Sigmoid colon (tissue), 7 donors: ENCODE data around the gene NUDT1. TPM values are rescaled to one million over a fixed set of nuclear protein-coding genes. Genes with fewer than 3 reads are reported as not detected.

Experiments
- DNase-seq: peaks from one replicate; pipeline ENCODE4 v3.0.0-alpha.2; 2019
- H3K27ac ChIP-seq, 4 donors: fragments of 200-600 bp; sonication (generic); one replicate each; pipeline ENCODE4 v1.5.1; 2016 to 2019; ENCODE audit warnings: mild to moderate bottlenecking in 1 of 4
- H3K27me3 ChIP-seq, 3 donors: fragments of 200-600 bp; sonication (generic); one replicate each; pipeline ENCODE4 v1.5.1; 2019; ENCODE audit warnings: mild to moderate bottlenecking in 1 of 3
- H3K36me3 ChIP-seq, 4 donors: fragments of 200-600 bp; sonication (generic); one replicate each; pipeline ENCODE4 v1.5.1; 2016 to 2019
- H3K4me1 ChIP-seq, 4 donors: fragments of 200-600 bp; sonication (generic); one replicate each; pipeline ENCODE4 v1.5.1; 2017 to 2019
- H3K4me3 ChIP-seq, 4 donors: fragments of 200-600 bp; sonication (generic); one replicate each; pipeline ENCODE4 v1.5.1; 2017 to 2019; ENCODE audit warnings: mild to moderate bottlenecking in 2 of 4, moderate library complexity in 1 of 4
- H3K9me3 ChIP-seq, 4 donors: fragments of 200-600 bp in 3 of 4; sonication (generic) in 3 of 4; one replicate each; pipeline versions ENCODE4 v1.5.1 to v1.6.1; 2013 to 2019
- CTCF ChIP-seq, 4 experiments: fragments of 450-650 bp in 3 of 4; fragments of 200-600 bp in 1 of 4; IDR thresholded peaks; one replicate each; pipeline ENCODE4 v1.5.1; 2016 to 2019; ENCODE audit warnings: antibody characterized with exemption in 4 of 4, mild to moderate bottlenecking in 3 of 4, moderate library complexity in 2 of 4
- EP300 ChIP-seq, 4 donors: sonication (generic); formaldehyde crosslinking; IDR thresholded peaks; one replicate each; pipeline ENCODE4 v1.6.1; 2017; ENCODE audit warnings: antibody characterized with exemption in 4 of 4
- POLR2A ChIP-seq, 2 donors: fragments of 450-650 bp; IDR thresholded peaks; one replicate each; pipeline ENCODE4 v1.6.1; 2016; ENCODE audit warnings: antibody characterized with exemption in 2 of 2, mild to moderate bottlenecking in 2 of 2, moderate library complexity in 2 of 2
- POLR2AphosphoS5 ChIP-seq, 4 donors: sonication (generic); formaldehyde crosslinking; IDR thresholded peaks; one replicate each; pipeline ENCODE4 v1.6.1; 2017; ENCODE audit warnings: antibody characterized with exemption in 4 of 4
- whole genome bisulfite sequencing, 2 donors: extraction: QIAGEN DNeasy Blood & Tissue Kit; methylation state at CpG; one replicate each; pipeline ENCODE4 v1.1.7; 2013; 5-methylcytosine and 5-hydroxymethylcytosine counted together
- intact Hi-C: fragments of 100-400 bp; cut with DNase I; formaldehyde crosslinking; loops from one replicate; pipeline ENCODE4 v1.15.1; 2023
- polyA plus RNA-seq, 3 donors: library from polyadenylated mRNA; stranded (reverse); fragments of 200-250 nt; gene quantifications; one replicate each; pipeline ENCODE4 v1.2.3, GENCODE V29; 2013
- total RNA-seq, 4 donors: library from RNA; depleted of rRNA; stranded (reverse); fragments of >200 nt; gene quantifications; one replicate each; pipeline ENCODE4 v1.1.0, GENCODE V29; 2016
- donor health status: healthy with polysubstance abuse.
- donor health status: Bipolar disorder and iron deficiency.
- donor health status: healthy.

Gene NUDT1
- total and polyA plus RNA-seq, 7 donors: 13.3 to 46.9 (median 27.0) TPM

- no peaks in the 10 kb centered on the region for H3K9me3 ChIP-seq
- no peaks in the 10 kb centered on the region for H3K4me1 ChIP-seq
- WGBS, 2 donors: 86 to 93% methylated on average over 31 of the region's 31 CpGs
- H3K27ac ChIP-seq: no peak overlapping the region
- no peak for DNase-seq
- peaks cover 0 to 32% (median 8%) of the 10 kb centered on the region in 4 donors for H3K36me3 ChIP-seq
- intact Hi-C loops: no loop called here
- no peak for TF ChIP-seq EP300 (IDR thresholded peaks at IDR 0.05)
- H3K4me3 ChIP-seq: no peak overlapping the region
- H3K27me3 ChIP-seq: no peaks in the 10 kb centered on the region
Measured at GRCh38 chr7:2254429-2255144, 12.6 kb downstream of the NUDT1 start.

GRCh38 chr7:2255145-2256139 is 13.4 kb downstream of the NUDT1 start:
- Histone ChIP-seq H3K27ac (no peak overlapping the region), H3K4me3 (no peak overlapping the region), H3K9me3 (no peaks in the 10 kb centered on the region), H3K4me1 (no peaks in the 10 kb centered on the region), H3K27me3 (no peaks in the 10 kb centered on the region), H3K36me3 (peaks cover 0 to 32% (median 8%) of the 10 kb centered on the region in 4 donors)
- TF ChIP-seq POLR2AphosphoS5 (IDR thresholded peaks at IDR 0.05) (no peak), EP300 (IDR thresholded peaks at IDR 0.05) (no peak), POLR2A (IDR thresholded peaks at IDR 0.05) (no peak), CTCF (IDR thresholded peaks at IDR 0.05) (no peak)
- no peak for DNase-seq
- 88 to 90% methylated on average over 33 of the region's 33 CpGs for WGBS, 2 donors
- intact Hi-C loops: no loop called here

DNA sequence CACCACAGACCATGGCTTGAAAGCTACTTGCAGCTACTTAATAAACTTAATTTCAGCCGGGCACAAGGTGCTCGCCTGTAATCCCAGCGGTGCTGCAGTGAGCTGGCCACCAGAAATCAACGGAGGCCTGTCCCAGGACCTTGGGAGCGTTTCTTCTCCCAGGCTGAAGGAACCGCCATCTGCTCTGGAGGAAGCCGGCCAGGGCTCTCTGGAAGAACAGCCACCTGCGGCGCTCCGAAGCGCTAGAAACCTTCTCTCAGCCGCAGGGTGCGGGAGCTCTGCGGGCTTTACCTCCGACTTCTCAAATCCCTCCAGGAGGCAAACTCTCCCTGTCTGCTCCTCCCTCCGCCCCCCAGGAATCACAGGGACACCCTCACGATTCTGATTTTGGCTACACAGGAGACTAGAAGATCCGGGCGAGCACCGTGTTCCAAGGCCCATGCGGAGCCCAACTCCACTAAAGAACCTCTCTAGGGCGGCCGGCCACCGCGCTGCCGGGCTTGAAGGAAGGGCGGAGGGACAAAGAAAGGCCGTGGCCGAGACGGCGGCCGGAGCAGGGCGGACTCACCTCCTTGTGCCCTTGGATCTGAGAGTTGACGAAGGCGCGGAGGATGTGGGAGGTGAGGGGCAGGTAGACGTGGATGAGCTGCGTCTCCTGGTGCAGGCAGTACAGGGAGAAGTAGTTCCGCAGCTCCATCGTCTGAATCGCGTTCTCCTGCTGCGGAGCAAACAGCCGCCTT is 14.4 kb downstream of the NUDT1 start:
- Histone ChIP-seq H3K9me3 (no peaks in the 10 kb centered on the region), H3K27ac (no peak overlapping the region), H3K27me3 (no peaks in the 10 kb centered on the region), H3K4me1 (no peaks in the 10 kb centered on the region), H3K36me3 (peaks cover 0 to 32% (median 8%) of the 10 kb centered on the region in 4 donors), H3K4me3 (no peak overlapping the region)
- TF ChIP-seq POLR2A (IDR thresholded peaks at IDR 0.05) (no peak), CTCF (IDR thresholded peaks at IDR 0.05) (no peak), EP300 (IDR thresholded peaks at IDR 0.05) (no peak), POLR2AphosphoS5 (IDR thresholded peaks at IDR 0.05) (no peak)
- 96 to 97% methylated on average over 44 of the region's 44 CpGs for WGBS, 2 donors
- intact Hi-C loops: no loop called here
- no peak for DNase-seq

DNA sequence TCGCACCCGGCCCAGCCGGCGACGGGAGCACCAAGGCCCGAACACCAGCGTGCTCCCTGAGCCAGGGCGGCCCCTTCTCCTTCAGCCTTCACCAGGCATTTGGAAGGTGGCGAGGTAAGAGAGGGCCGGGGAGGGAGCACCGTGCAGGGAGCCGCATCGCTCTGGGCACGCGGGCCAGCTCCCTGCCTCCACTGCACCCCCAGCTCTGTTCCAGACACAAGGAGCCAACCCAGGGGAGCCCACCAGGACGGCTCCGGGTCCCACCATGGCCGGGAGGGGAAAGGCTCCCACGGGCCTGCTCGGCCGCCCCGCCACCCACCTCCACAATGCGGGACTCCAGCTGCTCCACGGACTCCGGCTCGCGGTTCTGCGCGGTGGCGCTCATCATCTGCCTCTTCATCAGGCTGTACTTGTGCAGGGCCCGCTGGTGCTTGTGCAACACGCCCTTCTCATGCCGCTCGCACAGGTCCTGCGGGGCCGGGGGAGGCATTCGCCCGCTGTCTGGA is 15.1 kb downstream of the NUDT1 start:
- intact Hi-C loops: no loop called here
- peaks cover 0 to 37% (median 8%) of the 10 kb centered on the region in 4 donors for H3K36me3 ChIP-seq

More for the DNA sequence above, 15.1 kb downstream of the NUDT1 start:
- 96 to 98% methylated on average over 38 of the region's 38 CpGs for WGBS, 2 donors
- H3K9me3 ChIP-seq: no peaks in the 10 kb centered on the region
- H3K27me3 ChIP-seq: no peaks in the 10 kb centered on the region
- no peak overlapping the region for H3K4me3 ChIP-seq
- TF ChIP-seq EP300 (IDR thresholded peaks at IDR 0.05) (no peak), POLR2AphosphoS5 (IDR thresholded peaks at IDR 0.05) (no peak), POLR2A (IDR thresholded peaks at IDR 0.05) (no peak), CTCF (IDR thresholded peaks at IDR 0.05) (no peak)
- no peak overlapping the region for H3K27ac ChIP-seq
- H3K4me1 ChIP-seq: no peaks in the 10 kb centered on the region
- DNase-seq: no peak
